ENCODE measurements around the gene ELP2.
"Not testable (repeated sequence)": the region's sequence is repeated elsewhere in the genome, so short reads cannot be mapped to it uniquely, and the experiment has no call there.

The ELP2 gene

DNA sequence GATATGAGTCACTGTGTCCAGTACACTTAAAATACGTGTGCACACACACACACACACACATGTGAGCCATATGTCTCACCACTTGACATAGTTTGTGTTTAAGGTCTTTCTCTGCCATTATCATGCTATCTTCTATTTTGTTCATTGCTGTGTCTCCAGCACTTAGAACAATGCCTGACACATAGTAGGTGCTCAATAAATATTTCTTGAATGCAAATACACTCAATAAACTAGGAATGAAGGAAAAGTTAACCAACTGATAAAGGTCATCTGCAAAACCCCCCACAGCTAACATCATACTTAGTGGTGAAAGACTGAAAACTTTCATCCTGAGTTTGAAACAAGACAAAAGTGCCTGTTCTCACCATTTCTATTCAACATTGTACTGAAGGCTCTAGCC lies 62.0 kb downstream of the ELP2 start:
- no peak for DNase-seq

DNA sequence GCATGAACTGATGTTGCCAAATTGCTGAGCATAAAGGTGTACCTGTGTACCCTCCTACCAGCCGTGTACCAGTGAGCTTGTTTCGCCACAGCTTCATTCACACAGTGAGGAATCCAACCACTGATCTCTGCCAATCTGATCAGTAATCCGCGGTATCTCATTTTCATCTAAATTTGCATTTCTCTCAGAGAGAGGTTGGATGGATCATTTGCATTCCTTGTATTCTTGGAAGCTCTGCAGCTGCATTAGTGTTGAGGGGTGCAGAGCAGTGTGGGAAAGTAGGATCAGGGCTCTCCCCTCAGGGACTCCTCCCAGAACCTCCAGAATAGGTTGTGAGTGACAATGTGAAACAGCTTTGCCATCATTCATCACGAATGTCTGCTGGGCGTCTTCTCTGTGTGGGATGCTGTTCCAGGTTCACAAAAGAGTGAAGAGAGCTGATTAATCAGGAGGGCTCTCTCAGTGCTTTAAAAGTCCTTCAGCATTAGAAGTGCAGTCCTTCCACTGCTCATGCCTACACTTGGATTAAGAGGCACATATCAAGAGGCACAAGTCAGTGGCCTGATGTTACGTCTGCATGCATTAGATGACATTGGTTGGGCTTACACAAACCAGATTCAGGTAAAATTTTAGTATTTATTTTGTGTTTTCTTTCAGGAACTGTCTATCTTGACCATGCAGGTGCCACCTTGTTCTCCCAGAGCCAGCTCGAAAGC lies 65.1 kb downstream of the ELP2 start:
- no peak for DNase-seq

GRCh38 chr18:36195427-36196122 lies 65.9 kb downstream of the ELP2 start:
- DNase-seq: no peak

DNA sequence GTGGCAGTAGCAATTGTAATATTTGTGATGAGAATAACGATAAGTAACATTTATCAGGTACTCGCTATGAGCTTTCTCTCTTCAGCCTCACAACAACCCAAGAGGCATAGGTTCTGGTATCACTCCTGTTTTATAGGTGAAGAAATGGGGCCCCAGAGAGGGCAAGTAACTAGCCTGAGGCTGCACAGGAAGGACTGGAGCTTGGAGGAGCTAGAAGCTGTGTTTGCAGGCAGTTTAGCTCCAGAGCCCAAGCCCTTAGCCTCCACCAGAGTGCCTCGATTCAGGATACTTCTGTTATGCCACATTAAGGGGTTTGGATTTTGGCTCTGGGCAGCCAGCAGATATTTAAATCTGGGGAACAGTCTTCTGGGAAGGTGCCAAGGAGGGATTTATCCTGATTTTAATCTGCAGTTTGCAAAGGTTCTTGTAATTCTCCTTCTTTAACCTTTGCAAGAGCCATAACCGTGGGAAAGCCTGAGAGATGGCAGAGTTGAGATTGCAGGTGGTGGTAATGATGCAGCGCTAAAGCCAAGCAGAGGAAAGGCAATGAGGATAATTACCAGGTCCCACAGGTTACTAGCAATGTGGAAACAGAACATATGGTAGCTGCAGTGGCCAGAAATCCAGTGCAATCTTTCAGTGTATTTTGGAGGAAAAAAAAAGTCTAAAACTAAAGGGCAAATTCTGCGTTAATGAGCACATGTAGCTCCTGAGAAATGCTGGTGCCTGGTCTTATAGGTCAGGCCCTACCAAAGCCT lies 66.7 kb downstream of the ELP2 start:
- DNase-seq: no peak

DNA sequence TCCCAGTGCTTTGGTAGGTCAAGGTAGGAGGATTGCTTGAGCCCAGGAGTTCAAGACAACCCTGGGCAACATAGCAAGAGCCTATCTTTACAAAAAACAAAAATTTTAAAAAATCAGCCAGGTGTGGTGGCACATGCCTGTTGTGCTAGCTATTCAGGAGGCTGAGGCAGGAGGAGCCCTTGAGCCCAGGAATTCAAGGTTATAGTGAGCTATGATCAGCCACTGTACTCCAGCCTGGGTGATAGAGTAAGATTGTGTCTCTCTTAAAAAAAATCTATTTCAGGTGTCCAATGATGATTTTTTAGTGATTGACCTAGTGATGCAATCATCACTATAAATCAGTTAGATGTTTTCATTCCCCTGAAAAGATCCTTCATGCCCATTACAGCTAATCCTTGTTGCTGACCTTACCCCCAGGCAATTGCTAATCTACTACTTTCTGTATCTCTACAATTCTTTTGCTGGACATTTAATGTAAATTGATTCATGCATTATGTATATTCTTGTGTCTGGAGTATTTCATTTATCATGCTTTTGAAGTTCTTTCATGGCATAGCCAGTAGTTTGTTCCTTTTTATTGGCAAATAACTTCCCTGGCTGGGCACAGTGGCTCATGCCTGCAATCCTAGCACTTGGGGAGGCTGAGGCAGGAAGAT lies 67.9 kb downstream of the ELP2 start:
- DNase-seq: no peak

- no peak for DNase-seq
Measured at GRCh38 chr18:36199691-36200295, 70.1 kb downstream of the ELP2 start.

DNA sequence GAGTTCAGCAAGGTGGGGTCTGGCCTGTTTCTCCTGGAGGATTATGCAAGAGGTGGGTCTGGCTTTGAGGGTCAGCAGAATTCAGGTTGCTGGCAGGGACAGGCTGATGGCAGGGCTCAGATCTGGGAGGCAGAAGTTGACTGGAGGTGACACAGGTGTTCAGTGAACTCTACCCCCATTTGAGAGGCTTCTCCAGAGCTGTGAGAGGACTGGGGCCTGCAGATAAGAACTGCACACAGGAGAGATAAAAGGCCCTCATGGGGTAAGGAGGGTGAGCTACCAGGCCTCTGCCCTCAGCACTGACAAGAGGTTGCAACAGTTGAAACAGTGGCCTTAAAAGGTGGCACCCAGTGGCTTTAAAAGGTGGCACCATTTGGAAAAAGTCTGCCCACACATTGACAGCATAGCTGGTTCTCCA lies 70.7 kb downstream of the ELP2 start:
- DNase-seq: no peak

GRCh38 chr18:36201765-36202164 lies 72.1 kb downstream of the ELP2 start:
- no peak for DNase-seq

- no peak for DNase-seq
Measured at GRCh38 chr18:36203360-36203895, 73.7 kb downstream of the ELP2 start.

GRCh38 chr18:36205166-36205565 lies 75.5 kb downstream of the ELP2 start:
- DNase-seq: no peak

DNA sequence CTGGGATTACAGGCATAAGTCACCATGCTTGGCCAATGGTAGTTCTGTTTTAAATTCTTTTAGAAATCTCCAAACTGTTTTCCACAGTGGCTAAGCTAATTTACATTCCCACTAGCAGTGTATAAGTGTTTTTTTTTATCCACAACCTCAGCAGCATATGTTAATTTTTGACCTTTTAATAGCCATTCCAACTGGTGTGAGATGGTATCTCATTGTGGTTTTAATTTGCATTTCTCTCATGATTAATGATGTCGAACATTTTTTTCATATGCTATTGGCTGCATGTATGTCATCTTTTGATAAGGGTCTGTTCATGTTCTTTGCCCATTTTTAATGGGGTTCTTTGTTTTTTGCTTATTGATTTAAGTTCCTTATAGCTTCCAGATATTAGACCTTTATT lies 77.6 kb downstream of the ELP2 start:
- DNase-seq: no peak

GRCh38 chr18:36207969-36208368 lies 78.3 kb downstream of the ELP2 start:
- not testable (repeated sequence) for DNase-seq

- no peak for DNase-seq
Measured at GRCh38 chr18:36211612-36212065, 81.9 kb downstream of the ELP2 start.

DNA sequence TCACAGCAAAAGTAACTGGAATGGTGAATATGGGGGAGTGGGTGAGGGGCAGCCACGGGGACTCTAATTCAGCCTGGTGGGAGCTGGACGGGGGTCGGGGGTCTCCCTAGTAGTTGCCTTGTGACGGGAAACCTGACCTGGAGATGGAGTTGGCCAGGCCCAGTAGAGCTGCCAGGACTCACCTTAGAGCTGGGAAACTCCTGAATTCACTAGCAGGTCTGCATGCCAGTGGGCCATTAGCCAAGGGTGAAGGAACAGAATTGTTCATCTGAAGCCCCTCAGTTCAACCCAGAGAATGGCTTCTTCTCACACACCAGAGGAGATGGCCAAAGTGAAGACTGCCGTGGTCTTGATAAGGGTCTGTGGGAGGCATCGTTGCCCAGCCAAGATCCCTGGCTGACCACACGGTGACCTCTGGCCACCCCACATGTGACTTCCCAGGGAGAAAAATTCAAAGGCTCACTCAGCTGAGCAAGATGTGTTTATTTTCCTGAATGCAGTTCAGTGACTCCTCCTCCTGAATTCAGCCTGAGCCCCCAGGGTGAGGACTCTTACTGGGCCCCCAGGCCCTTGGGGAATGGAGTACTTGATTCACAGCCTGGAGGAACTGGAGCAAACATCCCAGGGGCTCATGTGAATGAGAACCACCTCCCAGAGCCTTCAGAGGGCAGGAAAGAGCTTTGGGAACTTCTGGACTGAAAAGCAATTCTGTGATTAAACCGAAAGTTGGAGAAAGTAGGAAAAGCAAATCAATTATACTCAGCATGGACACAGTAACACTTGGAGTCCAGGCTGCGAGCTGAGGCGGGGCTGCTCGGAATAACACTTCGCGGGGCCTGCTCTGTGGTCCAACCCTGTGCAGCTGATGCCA lies 82.8 kb downstream of the ELP2 start:
- no peak for DNase-seq

GRCh38 chr18:36214811-36215210 lies 85.1 kb downstream of the ELP2 start:
- DNase-seq: no peak

- no peak for DNase-seq
Measured at GRCh38 chr18:36215577-36215976, 85.9 kb downstream of the ELP2 start.

DNA sequence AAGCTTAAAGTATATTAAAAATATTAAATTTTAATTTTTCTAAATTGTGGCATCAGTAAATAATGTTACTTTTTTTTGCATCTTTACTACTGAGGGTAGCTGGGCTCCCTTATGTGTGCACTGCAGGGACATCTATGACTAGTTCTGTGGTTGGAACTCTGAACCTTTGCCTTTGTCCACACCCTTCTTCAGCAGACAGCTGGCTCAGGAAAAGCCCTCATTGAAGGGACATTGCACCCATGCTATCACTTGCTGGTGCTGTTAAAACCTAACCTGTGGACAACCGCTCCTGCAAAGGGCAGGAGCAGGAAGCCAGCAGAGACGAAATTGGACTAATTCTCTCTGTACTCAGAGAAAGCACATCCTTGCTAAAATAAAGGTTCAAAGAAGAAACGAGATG lies 87.6 kb downstream of the ELP2 start:
- no peak for DNase-seq

- DNase-seq: no peak
Measured at GRCh38 chr18:36229188-36229587, 99.5 kb downstream of the ELP2 start.
